ENCODE measurements around the gene PPP6R3.

Gene PPP6R3

DNA sequence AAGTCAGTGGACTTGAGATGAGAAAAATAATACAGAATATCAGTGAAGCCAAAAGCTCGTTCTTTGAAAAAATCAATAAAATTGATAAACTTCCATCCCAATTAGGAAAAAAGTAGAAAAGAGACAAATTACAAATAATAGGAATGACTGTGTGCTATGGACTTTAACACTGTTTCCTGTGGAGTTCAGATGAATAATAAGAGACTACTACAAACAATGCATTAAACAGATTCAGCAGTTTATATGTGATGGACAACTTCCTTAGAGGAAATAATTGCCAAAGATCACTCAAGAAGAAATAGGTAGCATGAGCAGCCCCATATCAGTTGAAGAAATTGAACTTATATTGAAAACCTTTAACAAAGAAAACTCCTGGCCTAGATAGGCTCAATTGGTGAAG is 99.7 kb downstream of the PPP6R3 start:
- no peak for DNase-seq (ENCODE audit: low spot score)

DNA sequence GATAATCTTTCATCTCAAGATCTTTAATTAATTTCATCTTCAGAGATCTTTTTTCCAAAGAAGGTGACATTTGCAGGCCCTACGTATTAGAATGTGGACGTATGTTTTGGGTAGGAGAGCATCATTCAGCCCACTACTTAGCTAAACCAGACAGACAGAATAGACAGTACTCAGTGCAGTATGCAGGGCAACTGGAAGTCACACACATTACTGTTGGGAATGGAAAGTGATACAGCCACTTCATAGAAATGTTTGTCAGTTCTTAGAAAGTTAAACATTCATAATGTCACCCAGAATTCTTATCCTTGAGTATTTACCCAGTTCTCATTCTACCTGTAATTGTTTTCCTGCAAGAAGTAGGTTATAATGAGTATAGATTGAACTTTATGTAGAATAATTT is 102.9 kb downstream of the PPP6R3 start:
- no peak for DNase-seq (ENCODE audit: low spot score)

DNA sequence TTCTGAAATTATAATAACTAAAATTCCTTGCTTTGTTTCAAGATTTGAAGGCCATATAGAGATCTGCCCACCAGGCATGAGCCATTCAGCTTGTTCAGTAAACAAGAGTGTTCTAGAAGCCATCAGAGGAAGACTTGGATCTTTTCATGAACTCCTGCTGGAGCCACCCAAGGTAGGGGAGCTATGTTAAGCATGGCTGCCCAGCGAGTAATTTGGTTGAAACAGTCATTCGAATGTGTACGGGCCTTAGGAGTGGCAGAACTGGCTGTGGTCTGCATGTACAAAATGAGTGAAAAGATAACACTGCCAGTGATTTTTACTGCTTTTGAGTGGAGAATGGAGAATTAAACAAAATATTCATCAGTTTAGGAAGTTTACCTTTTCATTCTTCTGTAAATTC is 103.7 kb downstream of the PPP6R3 start:
- DNase-seq (ENCODE audit: low spot score), result no peak

DNA sequence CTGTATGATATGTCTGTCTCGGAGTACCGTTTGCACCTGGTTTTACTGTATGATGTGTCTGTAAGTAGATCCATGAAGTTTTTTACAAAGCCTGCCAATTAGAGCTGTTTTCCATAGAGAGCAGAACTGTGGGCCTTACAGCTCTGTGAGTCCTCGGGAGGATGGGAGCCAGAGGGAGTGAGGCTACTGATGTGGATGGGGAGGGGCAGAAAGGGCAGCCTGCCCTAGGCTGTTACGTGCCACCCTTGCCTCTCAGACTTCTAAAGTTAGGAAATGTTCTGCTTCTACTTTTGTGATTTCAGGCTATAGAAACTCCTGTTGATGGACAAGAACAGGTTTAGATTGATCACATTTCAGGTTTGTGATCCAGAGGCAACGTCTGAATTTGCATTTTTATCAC is 105.2 kb downstream of the PPP6R3 start:
- no peak for DNase-seq (ENCODE audit: low spot score)

DNA sequence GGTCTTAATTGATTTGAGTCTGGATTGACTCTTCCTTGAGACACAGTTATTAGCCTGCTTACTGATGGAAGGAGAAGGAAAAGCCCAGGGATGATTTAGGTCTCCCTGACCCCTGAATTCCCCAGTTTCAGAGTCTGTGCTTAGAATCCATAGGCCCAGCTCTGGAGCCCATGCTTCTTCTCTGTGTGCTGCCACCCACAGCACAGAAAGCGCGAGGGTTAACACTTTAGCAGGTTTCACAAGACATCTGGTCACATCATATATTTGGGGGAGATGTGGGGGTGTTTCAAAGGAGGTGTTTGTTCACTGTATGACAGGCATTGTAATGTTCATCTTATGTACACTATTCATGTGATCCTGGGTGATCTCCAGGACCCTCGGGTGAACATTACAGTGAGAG is 107.0 kb downstream of the PPP6R3 start:
- DNase-seq (ENCODE audit: low spot score), result no peak

DNA sequence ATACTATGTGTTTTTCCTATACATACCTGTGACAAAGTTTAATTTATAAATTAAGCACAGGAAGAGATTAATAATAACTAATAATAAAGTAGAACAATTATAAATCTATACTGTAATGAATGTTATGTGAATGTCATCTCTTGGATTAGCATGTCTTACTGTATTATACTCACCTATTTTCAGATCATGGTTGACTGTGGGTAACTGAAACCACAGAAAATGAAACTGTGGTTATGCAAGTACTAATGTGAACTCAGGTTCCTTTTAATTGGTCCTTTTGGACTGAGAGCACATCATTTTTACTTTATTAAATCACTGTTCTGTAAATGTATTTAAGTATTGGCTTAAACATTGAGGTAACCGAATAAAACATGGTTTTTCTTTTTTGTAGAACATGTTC is 108.8 kb downstream of the PPP6R3 start:
- DNase-seq (ENCODE audit: low spot score), result no peak

DNA sequence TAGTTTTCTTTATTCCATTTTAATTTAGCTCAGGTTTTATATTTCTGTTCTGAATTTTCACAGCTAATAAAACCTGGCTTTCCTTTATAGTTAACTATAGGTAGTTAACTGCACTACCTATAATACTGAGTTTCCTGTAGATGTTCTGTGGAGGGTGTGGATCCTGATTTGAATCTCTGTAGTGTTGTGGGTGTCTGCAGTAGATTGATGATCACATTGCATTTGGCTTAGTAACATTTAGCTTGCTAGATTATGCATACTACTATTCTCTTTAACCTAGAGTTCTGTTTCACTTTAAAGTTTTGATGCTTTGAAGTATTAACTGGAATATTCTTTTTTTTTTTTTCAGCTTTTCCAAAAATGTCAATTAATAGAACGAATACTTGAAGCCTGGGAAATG is 110.1 kb downstream of the PPP6R3 start:
- no peak for DNase-seq (ENCODE audit: low spot score)

DNA sequence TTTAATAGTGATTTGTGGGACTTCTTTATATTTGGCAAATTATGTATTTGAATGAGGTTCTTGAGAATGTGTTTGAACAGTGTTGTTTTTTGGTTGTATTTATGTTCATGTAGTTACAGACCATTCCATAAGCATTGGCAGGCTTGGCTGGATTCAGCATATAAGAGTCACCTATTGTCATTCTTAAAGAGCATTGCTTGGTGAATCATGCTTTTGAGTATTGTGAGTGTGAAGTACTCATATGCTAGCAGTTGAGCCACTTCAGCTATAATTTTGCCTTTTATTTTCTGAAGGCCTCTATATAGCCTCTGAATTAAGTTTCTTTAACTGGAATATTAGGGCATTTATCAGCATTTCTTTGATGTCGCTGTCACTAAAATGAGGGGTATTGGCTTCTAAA is 113.8 kb downstream of the PPP6R3 start:
- DNase-seq (ENCODE audit: low spot score), result peak; percentile 14

DNA sequence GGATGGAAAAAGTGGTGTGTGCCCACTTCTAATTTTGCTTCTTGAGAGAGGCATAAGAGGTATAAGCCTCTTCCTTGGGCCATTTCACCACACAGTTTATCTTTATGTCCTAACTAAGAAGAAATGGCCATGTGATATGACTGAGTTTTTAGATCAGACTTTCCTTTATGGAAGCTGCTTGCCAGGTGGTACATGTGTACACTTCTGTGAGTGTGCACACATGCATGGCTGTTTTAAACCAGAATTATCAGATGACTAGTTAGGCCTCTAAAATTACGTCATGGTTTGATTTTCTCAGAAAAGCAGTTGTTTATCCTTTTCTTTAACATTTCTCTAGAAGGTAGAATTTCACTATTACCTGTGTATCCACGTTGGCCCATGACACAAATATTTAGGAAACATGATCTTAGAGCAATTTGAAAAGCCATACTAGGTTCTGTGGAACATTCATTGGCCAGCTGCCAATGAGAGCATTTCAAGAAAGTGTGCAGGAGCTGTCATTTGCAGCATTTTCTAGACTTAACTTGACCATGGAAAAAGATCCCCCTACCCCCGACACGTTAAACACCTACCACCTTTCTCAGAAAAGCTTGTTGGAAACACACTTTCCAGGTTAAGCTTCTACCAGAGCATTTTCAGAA is 114.6 kb downstream of the PPP6R3 start:
- no peak for DNase-seq (ENCODE audit: low spot score)

DNA sequence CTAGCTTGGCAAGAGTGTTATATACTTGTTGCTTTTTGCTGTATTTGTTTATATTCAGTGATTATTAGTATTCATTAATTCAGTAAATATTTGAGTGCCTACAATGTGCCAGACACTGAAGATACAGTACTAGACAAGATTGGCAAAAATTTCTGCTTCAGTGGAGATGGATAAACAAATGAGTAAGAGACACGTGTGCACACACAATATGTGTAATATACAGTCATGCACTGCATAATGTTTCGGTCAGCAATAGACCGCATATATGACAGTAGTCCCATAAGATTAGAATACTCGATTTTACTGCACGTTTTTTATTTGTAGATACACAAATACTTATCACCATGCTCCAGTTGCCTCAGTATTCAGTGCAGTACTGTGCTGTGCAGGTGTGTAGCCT is 118.9 kb downstream of the PPP6R3 start:
- DNase-seq (ENCODE audit: low spot score), result no peak

DNA sequence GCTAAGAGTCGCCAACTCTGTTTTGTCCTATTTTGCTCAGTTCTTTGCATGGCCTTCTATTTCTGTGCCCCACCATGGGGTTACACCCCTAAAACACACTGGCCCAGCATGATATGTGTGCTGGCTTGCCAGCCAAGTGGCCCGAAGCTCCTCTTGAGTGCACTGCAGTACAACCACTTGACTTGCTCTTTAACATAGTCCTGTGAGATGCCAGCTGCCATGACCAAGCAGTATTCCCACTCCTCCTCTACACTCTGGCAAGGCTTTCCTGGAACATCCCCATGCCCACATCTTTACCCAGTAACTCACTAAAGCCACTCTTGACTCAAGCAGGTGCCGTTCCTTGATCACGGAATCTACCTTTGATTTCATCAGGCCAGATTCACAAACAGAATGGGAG is 120.9 kb downstream of the PPP6R3 start:
- no peak for DNase-seq (ENCODE audit: low spot score)

DNA sequence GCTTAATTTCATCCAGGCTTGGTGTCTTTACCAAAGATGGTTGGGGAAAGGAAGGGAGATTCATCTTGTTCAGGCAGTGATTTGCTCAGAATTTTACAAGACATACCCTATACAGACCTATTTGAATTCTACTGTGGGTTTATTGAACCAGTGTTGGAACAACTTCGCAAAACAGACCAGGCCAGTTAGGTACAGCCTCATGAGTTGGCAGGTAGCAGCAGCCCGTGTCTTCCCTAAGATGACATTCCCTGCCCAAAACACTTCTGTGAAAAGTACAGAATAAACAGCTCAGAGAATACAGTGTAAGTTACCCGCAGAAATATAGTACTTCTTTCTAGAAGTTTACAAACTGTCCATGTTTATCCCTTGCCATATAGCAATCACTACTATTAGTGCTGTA is 121.3 kb downstream of the PPP6R3 start:
- no peak for DNase-seq (ENCODE audit: low spot score)

DNA sequence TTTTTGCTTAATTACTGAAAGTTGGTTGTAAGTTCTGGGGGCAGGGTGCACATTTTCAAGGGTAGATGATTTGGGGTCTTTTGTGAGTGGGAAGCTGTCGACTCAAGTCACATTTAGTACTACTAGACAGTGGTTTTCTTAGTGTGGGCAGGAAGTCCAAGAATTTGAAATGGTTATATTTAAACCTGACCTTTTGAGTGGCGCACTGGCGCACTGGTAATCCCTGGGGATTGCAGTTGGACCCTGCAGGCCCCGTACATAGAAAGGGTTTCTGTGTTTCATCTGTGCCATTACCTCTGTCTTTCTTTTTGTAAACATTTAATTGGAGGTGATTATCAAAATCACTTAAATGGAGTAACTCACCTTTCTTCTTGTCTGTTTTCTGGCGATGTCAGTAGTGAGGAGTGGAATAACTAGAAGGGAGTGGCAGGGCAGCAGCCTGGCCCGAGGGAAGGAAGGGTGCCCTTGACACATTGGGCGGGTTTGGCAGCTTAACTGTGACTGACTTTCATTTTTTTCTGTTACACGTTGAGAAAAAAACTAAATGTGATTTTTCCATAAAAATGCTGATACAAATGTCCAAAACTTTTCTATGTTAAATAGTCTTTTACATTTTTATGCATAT is 122.0 kb downstream of the PPP6R3 start:
- no peak for DNase-seq (ENCODE audit: low spot score)

DNA sequence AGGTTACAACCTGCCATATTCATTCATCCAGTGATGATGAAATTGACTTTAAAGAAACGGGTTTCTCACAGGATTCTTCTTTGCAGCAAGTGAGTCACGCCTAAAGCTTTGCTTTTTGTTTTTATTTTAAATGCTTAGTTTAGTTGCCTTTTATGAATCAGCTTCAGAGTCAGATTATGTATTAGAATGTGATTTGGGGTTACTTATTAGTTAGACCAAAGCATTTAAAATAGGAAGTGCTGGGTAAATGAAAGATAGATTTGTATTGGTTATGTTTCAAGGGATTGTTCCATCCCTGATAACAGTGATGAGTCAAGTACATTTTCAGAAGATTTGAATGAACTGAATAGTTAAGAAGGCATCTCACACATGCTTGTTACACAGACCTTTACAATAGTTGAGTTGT is 122.5 kb downstream of the PPP6R3 start:
- no peak for DNase-seq (ENCODE audit: low spot score)

DNA sequence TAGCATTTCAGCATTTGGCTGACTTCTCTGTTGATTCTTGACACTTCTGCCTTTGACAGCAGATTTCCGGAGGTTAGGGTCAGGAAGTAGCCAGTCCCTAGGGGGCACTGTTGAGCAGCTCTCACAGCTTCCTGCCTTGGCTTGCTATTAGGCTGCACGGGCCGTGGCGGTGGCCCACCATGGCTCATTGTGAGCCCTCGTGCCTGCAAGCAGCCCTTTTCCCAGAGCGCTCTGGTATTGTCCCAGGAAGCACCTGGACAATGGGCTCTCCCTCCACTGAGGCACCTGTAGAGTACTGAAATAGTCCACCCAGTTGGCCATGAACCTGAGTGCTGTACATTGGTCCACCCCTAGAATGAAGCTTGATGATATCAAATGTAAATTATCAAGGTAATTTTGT is 123.5 kb downstream of the PPP6R3 start:
- DNase-seq (ENCODE audit: low spot score), result no peak

DNA sequence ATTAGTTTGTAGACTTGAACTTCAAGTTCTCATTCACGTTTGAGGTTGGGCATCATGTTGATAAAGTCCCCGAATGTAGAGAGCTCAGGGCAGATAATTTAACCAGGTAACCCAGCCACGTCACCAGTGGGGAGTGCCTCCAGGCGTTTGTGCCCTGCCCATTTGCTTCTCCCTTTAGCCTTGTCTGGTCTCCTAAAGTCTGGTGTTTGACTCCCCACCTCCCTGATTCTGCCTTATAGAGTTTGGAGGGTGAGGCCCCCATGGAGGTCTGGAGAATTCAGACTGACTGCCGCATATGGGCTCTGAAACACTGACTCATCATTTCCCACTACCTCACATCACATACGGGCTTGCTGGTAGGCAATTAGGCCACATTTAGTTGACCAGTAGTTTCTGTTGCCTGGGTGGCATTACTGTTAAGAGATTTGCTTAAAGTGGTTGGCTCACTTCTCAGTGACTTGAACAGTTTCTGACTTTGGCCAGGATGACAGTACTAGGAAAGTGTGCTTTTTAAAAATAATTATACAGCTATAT is 124.5 kb downstream of the PPP6R3 start:
- no peak for DNase-seq (ENCODE audit: low spot score)

DNA sequence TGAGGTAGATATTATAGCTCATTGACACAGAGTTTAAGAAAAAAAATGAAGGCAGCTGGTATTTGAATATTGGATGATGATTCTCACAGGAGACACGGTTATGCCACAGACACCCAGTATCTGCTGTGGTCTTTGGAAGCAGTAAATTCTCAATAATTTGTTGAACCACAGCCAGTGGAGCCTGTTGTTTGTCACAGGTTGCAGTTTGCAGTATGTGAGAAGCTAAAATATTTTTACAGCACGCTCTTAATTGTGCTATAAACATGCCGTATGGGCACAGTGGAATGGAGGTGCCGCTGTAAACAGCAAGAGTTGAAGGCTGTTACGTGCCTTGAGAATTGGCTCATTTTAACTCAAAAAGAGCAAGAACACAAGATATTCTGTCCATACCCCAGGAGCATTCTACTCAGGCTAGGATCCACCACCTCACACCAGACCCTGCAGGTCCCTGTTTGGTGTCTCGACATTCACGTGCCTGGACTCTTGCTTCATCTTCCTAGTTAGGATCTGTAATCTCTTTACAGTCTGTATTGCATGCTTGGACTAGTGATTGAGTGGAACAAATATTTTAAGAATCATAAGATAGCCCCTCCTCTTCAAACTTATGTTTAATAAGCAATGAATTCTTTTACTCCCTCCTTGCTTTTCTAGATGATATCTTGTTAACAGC is 129.1 kb downstream of the PPP6R3 start:
- no peak for DNase-seq (ENCODE audit: low spot score)

DNA sequence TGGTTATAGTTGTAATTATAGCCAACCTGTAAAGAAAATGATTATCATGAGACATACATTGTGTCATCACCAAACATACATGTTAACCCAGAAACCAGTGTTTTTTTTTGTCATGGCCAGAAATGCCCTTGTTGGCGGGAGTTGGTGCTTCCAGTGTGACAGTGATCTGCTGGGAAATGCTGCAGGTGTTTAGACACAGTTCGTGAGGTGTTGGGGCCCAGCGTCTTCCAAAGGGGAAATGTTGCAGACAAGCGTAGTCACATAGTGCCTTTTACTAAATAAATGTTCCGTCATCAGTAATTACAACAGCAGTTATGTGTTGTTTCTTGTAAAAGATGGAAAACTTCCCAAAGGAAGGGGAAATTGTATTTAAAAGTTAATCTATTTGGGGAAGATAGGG is 131.2 kb downstream of the PPP6R3 start:
- DNase-seq (ENCODE audit: low spot score), result no peak

DNA sequence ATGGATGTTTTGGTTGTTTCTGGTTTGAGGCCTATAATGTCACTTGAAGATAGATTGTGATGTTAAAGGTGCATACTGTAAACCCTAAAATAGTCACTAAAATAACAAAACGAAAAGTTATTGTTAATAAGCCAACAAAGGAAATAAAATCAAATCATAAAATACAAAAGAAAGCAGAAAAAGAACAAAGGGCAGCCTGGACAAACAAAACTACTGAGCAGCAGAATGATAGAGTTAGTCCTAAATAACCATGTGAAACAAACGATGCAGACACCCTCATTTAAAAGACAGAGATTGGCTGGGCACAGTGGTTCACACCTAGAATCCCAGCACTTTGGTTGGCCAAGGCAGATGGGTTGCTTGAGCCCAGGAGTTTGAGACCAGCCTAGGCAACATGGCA is 132.9 kb downstream of the PPP6R3 start:
- DNase-seq (ENCODE audit: low spot score), result no peak

DNA sequence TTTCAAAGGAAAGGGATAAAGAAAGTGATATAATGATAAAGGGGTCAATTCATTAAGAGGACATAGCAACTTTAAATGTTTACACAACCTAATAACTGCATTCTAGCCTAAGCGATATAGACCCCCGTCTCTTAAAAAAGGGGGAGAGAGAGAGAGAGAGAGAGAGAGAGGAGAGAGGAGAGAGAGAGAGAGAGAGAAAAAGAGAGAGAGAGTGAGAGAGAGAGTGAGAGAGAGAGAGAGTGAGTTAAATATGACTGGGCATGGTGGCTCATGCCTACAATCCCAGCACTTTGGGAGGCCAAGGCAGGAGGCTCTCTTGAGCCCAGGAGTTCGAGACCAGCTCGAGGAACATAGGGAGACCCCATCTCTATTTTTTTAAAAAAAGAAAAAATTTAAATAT is 133.6 kb downstream of the PPP6R3 start:
- no peak for DNase-seq (ENCODE audit: low spot score)

DNA sequence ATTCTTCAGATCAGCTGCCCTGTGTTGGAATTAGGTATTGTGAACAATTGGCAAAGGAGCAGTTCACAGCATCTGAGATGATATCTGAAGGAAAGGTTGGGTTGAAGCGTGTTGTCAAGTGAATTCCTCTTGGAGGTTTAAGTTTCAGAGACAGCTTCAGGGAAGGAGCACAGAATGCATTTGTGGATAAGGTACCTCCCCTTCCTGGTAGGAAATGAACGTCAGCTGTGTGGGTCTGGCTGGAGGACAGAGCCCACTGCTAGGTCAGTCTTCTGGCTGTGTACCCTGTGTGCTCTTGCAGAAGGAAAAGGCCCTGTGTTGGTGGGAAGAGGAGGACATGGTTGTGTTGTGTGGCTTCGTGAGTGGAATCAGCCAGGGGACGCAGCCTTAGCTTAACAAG is 135.7 kb downstream of the PPP6R3 start:
- DNase-seq (ENCODE audit: low spot score), result no peak

DNA sequence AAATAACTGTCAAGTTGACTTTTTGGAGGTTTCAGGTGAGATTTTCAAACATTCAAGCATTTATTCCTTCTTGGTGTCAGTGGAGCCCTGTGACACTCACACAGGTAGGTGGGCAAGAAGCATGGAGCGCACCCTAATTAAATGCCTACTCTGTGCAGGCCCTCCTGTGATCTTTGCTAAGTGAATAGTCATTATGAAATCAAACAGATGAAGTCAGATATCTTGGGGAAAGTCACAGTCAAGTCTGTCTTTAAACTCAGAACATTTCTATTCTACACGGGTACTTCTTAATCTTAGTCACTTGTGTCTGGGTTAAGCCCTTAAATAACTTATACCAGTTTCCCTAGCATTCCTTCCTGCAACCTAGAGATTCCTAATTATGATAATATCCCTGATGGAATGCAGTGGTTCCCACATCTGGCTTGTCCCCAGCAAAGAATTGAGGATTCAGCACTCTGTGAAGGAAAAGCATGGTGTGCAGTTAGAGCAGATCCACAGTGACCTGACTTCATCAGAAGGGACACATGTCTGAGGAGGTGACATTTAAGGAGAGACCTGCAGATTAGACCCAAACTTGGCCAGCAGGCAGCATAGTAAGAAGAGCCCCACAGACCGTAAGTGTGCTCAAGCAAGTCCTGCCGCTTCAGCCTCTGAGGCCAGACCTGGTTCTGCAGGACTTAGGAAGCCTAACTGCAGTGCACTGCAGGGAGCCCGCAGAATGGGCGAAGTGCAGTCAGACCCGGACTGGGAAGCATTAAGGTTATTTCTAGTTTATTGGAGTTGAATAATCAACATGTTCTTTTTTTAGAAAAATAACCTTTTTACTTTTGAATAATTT is 138.5 kb downstream of the PPP6R3 start:
- DNase-seq (ENCODE audit: low spot score), result peak; percentile 64

DNA sequence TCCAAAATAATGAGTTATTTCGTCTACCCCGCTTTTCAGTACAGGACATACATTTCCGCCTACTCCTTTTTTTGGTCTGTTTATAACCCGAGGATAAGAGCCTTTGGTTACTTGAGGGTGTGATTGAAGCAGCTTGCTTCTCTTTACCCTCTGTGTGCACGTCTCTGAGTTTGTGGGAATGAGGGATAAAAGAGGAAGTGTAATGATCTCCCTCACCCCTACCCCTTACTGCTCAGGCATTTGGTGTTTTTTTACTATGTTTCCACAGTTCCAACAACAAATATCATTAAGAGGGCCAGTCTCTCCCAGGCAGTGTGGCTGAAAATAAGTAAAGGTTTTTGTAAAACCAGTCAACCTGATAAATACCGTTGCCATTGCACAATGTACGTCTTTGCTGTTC is 140.6 kb downstream of the PPP6R3 start:
- no peak for DNase-seq (ENCODE audit: low spot score)

All from AG08395 (cell line).